IPS-11a (cell line): Measurements from ENCODE around the gene MAP3K19.
"Not testable (repeated sequence)": the region's sequence is repeated elsewhere in the genome, so short reads cannot be mapped to it uniquely, and the experiment has no call there.

ENCODE experiments used
- H3K4me3 ChIP-seq: one replicate; pipeline ENCODE4 v1.5.1; 2013; ENCODE audit warnings: low read depth, low read length, control low read depth

MAP3K19 gene, protein sequence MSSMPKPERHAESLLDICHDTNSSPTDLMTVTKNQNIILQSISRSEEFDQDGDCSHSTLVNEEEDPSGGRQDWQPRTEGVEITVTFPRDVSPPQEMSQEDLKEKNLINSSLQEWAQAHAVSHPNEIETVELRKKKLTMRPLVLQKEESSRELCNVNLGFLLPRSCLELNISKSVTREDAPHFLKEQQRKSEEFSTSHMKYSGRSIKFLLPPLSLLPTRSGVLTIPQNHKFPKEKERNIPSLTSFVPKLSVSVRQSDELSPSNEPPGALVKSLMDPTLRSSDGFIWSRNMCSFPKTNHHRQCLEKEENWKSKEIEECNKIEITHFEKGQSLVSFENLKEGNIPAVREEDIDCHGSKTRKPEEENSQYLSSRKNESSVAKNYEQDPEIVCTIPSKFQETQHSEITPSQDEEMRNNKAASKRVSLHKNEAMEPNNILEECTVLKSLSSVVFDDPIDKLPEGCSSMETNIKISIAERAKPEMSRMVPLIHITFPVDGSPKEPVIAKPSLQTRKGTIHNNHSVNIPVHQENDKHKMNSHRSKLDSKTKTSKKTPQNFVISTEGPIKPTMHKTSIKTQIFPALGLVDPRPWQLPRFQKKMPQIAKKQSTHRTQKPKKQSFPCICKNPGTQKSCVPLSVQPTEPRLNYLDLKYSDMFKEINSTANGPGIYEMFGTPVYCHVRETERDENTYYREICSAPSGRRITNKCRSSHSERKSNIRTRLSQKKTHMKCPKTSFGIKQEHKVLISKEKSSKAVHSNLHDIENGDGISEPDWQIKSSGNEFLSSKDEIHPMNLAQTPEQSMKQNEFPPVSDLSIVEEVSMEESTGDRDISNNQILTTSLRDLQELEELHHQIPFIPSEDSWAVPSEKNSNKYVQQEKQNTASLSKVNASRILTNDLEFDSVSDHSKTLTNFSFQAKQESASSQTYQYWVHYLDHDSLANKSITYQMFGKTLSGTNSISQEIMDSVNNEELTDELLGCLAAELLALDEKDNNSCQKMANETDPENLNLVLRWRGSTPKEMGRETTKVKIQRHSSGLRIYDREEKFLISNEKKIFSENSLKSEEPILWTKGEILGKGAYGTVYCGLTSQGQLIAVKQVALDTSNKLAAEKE (N-terminal part only)

GRCh38 chr2:135047300-135047699, at the start of gene MAP3K19:
Gene MAP3K19, minus strand, starts transcription at chr2:135047447. Its CDS starts 22,800 bp downstream, at chr2:135024647.
- no peak within 1 kb of the TSS for H3K4me3 ChIP-seq

DNA sequence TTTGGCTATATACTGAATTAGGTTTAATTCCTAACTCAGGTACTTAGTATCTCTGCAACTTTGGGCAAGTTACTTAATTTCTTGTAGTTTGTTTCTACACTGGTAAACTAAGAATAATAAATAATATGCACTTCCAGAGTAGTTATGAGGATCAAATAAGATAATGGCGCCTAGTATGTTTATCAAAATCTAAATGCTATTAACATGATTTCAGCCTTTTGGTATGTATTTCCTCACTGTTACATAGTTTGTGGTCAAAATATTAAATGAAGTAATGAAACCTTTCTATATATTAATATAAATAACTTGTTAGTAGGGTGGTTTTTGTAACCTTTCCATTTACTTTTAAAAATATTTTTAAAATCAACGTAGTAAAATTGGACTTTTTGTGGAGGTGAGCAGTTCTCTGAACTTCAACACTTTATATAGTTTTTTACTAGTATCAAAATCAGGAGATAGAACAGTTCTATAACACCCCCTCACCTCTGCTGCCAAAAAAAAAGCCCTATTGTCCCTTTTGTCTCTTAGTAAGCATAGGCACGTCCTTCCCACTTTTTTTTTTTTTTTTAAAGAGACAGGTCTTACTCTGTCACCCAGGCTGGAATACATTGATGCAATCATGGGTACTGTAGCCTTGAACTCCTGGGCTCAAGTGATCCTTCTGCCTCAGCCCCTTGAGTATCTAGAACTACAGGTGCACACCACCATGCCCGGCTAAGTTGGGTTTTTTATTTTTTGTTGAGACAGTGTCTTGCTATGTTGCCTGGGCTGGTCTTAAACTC, 49.6 kb upstream of the MAP3K19 start:
- H3K4me3 ChIP-seq: no peak overlapping the region

DNA sequence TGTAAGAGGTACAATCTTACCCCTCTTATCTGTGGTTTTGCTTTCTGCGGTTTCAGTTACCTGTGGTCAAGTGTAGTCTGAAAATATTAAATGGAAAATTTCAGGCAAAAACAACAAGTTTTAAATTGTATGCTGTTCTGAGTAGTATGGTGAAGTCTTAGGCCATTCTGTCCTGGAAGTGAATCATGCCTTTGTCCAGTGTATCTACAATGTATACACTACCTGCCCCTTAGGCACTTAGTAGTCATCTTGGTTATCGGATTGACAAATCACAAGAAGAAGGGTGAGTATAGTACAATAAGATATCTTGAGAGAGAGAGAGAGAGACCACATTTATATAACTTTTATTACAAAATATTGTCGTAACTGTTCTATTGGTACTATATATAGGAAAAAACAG, 48.3 kb upstream of the MAP3K19 start:
- no peak overlapping the region for H3K4me3 ChIP-seq

GRCh38 chr2:135094508-135094907, 47.3 kb upstream of the MAP3K19 start:
- H3K4me3 ChIP-seq: no peak overlapping the region

- H3K4me3 ChIP-seq: no peak overlapping the region
Measured at GRCh38 chr2:135093670-135094330, 46.6 kb upstream of the MAP3K19 start.

- H3K4me3 ChIP-seq: no peak overlapping the region
Measured at GRCh38 chr2:135093193-135093592, 45.9 kb upstream of the MAP3K19 start.

GRCh38 chr2:135091681-135092080, 44.4 kb upstream of the MAP3K19 start:
- H3K4me3 ChIP-seq: no peak overlapping the region

GRCh38 chr2:135089597-135089996, 42.4 kb upstream of the MAP3K19 start:
- H3K4me3 ChIP-seq: not testable (repeated sequence)

- no peak overlapping the region for H3K4me3 ChIP-seq
Measured at GRCh38 chr2:135086222-135086621, 39.0 kb upstream of the MAP3K19 start.

GRCh38 chr2:135078417-135078816, 31.2 kb upstream of the MAP3K19 start:
- H3K4me3 ChIP-seq: no peak overlapping the region

- no peak overlapping the region for H3K4me3 ChIP-seq
Measured at GRCh38 chr2:135076556-135076955, 29.3 kb upstream of the MAP3K19 start.

GRCh38 chr2:135074216-135074615, 27.0 kb upstream of the MAP3K19 start:
- no peak overlapping the region for H3K4me3 ChIP-seq

GRCh38 chr2:135072125-135072997, 25.1 kb upstream of the MAP3K19 start:
- no peak overlapping the region for H3K4me3 ChIP-seq

GRCh38 chr2:135066710-135067109, 19.5 kb upstream of the MAP3K19 start:
- H3K4me3 ChIP-seq: no peak overlapping the region

DNA sequence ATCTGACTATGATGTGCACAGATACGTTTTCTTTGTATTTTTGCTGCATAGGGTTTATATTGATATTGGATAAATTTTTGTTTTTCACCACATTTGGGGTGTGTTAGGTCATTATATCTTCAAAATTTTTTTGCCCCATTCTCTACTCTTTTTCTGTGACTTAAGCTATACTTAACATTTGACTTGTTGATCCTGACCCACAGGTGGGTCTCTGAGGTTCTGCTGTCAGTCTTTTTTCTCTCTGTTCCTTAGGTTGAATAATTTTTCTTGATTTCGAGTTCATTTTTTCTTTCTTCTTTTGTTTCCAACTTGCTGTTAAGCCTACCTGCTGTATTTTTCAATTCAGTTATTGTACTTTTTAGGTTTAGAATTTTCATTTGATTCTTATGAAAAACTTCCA, 16.9 kb upstream of the MAP3K19 start:
- no peak overlapping the region for H3K4me3 ChIP-seq

DNA sequence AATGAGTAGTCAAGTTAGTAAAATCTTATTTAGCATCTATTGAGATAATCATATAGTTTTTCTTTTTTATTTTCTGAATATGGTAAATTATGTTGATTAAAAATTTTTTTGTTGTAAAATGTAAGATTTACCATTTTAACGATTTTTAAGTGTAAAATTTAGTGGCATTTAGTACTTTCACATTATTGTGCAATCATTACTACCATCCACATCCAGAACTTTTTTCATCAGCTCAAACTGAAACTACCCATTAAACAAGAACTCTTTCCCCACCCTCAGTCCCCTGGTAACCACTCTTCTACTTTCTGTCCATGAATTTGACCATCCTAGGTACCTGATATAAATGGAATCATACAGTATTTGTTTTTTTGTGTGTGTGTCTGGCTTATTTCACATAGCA, 16.0 kb upstream of the MAP3K19 start:
- H3K4me3 ChIP-seq: no peak overlapping the region

DNA sequence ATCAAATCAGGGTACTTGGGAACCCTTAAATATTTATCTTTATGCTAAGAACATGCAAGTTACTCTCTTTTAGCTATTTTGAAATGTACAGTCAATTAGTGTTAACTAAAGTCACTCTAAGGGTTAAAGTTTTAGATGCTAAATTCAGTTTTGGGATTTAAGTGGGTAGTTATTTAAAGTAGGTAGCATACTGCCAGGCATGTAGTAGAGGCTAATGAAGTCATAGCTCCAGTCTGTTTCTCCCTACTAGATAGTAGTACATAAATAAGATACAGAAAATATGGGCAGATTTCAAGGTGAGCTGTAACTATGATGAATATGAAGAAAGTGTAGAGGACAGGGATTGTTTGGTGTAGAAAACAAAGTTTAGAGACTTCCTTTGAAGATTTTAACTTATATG, 12.3 kb upstream of the MAP3K19 start:
- no peak overlapping the region for H3K4me3 ChIP-seq

DNA sequence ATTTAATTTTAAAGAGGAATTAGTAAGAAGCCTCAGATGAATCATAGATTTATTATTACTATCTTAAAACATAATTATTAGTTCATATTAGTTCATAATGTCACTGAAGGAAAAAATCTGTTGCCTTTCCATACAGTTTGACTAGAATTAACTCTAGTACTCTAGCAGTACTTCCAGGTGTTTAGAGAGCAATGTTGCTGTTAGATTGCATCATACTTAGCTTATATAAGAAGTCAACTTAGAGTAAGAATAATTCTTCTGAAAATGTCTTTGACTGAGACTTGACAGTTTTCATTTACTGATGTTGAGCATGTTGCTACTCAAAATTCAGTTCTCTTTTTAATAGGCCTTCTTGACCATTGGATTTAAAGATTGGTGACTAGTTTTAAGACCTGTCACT, 9.5 kb upstream of the MAP3K19 start:
- no peak overlapping the region for H3K4me3 ChIP-seq

GRCh38 chr2:135055182-135055786, 8.0 kb upstream of the MAP3K19 start:
- H3K4me3 ChIP-seq: no peak overlapping the region
